Endothelial cell of umbilical vein (primary cell): ENCODE results near the gene HAUS5. TPM values are rescaled to one million over a fixed set of nuclear protein-coding genes. Genes with fewer than 3 reads are reported as not detected.
A peak's percentile ranks its signal among the peaks of the same experiment; 100 is the strongest.

ENCODE experiments used
- BruUV-seq: library from RNA; stranded (reverse); fragments of 400-500 nt; replicated peaks from 2 replicates; lab custom pipeline; 2021; lab: Mats Ljungman, UMichigan
- CTCF ChIA-PET: fragments of 300-600, 350-600 bp; sonication (Branson Sonifier 250); formaldehyde crosslinking; loops from one replicate; lab custom pipeline; 2021; ENCODE audit warnings: antibody characterized with exemption, inconsistent platforms; lab: Charles Lee
- POLR2A ChIA-PET: fragments of 300-600, 350-600 bp; sonication (Branson Sonifier 250); formaldehyde crosslinking; loops from one replicate; lab custom pipeline; 2021; ENCODE audit warnings: antibody characterized with exemption, inconsistent platforms; lab: Charles Lee
- DNase-seq: peaks from one replicate; pipeline ENCODE4 v3.0.0-alpha.2; 2011; ENCODE audit warnings: low read depth, low spot score
- FAIRE-seq: peaks from 2 replicates; lab custom pipeline; 2011; peaks lifted over from hg19 to GRCh38; lab: Jason Lieb, UNC
- H2AFZ ChIP-seq: 2 replicates; pipeline ENCODE4 v1.6.0; 2012; ENCODE audit warnings: low read depth, low read length, control low read depth, inconsistent platforms
- H3K27ac ChIP-seq: 2 replicates; pipeline ENCODE4 v1.5.1; 2011; ENCODE audit warnings: low read depth, mild to moderate bottlenecking, control low read depth, low read length, moderate library complexity; ENCODE audit not compliant: insufficient read depth
- H3K27me3 ChIP-seq, 2 experiments: 2 replicates each; pipeline versions ENCODE4 v1.6.0 to v1.6.1; 2011; ENCODE audit warnings: low read length in 2 of 2, mixed read lengths in 1 of 2; ENCODE audit not compliant: control insufficient read depth in 2 of 2, insufficient read depth in 2 of 2
- H3K36me3 ChIP-seq, 2 experiments: 2 replicates in 1 of 2; 3 replicates in 1 of 2; pipeline ENCODE4 v1.5.1; 2011; ENCODE audit warnings: low read length in 2 of 2, mild to moderate bottlenecking in 1 of 2, moderate library complexity in 1 of 2; ENCODE audit not compliant: control insufficient read depth in 2 of 2, insufficient read depth in 2 of 2; ENCODE audit errors: extremely low read depth in 1 of 2
- H3K4me1 ChIP-seq: 3 replicates; pipeline ENCODE4 v1.5.1; 2011; ENCODE audit warnings: mild to moderate bottlenecking, low read length; ENCODE audit not compliant: control insufficient read depth, insufficient read depth; ENCODE audit errors: extremely low read depth
- H3K4me2 ChIP-seq: 2 replicates; pipeline ENCODE4 v1.6.1; 2011; ENCODE audit warnings: low read length, control low read depth, mixed read lengths; ENCODE audit not compliant: insufficient read depth
- H3K4me3 ChIP-seq, 3 experiments: fragments of 200-600 bp in 1 of 3; sonication (generic), shearing (Covaris generic) in 1 of 3; replicated peaks in 1 of 3; 2 replicates each; pipeline ENCODE4 v1.5.1; 2011 to 2016; ENCODE audit warnings: control low read depth in 3 of 3, low read length in 3 of 3, mild to moderate bottlenecking in 2 of 3, inconsistent platforms in 1 of 3, low read depth in 1 of 3, moderate library complexity in 1 of 3; ENCODE audit not compliant: insufficient read depth in 1 of 3
- H3K79me2 ChIP-seq: 2 replicates; pipeline ENCODE4 v1.6.0; 2012; ENCODE audit warnings: low read length, inconsistent platforms; ENCODE audit not compliant: control insufficient read depth, insufficient read depth
- H3K9ac ChIP-seq: replicated peaks from 2 replicates; pipeline ENCODE3; 2011; ENCODE audit warnings: low read length, control low read depth; ENCODE audit not compliant: insufficient read depth; ENCODE audit errors: extremely low read depth
- H3K9me1 ChIP-seq: replicated peaks from 3 replicates; pipeline ENCODE4 v1.6.0; 2011; ENCODE audit warnings: mild to moderate bottlenecking, low read length; ENCODE audit not compliant: control insufficient read depth, insufficient read depth; ENCODE audit errors: extremely low read depth
- H3K9me3 ChIP-seq: replicated peaks from 2 replicates; pipeline ENCODE4 v1.5.1; 2012; ENCODE audit warnings: low read length, inconsistent platforms; ENCODE audit not compliant: control insufficient read depth, insufficient read depth
- H4K20me1 ChIP-seq: replicated peaks from 2 replicates; pipeline ENCODE3; 2011; ENCODE audit warnings: mild to moderate bottlenecking, low read length; ENCODE audit not compliant: control insufficient read depth, insufficient read depth; ENCODE audit errors: extremely low read depth
- EZH2 ChIP-seq: IDR thresholded peaks from 2 replicates; pipeline ENCODE4 v1.6.1; 2012; ENCODE audit warnings: borderline replicate concordance, low read depth, mild to moderate bottlenecking, moderate library complexity, low read length, inconsistent platforms; ENCODE audit not compliant: severe bottlenecking
- JUN ChIP-seq: IDR thresholded peaks from 2 replicates; pipeline ENCODE4 v1.6.1; 2011; ENCODE audit warnings: borderline replicate concordance, low read depth; ENCODE audit not compliant: insufficient read length, insufficient read depth
- POLR2A ChIP-seq: IDR thresholded peaks from 2 replicates; pipeline ENCODE4 v1.6.1; 2012; ENCODE audit warnings: low read depth, mild to moderate bottlenecking, control low read depth, low read length
- POLR2AphosphoS5 ChIP-seq: IDR thresholded peaks from 2 replicates; pipeline ENCODE4 v1.6.1; 2012; ENCODE audit warnings: low read depth, mild to moderate bottlenecking, control low read depth, low read length, moderate library complexity; ENCODE audit not compliant: insufficient read depth
- dilution Hi-C: fragments of 300-500 bp; cut with MboI; formaldehyde crosslinking; loops from one replicate; pipeline ENCODE4 v1.15.0; 2019; ENCODE audit warnings: low sequenced_read_pairs; ENCODE audit not compliant: extremely low pct_ligation_motif_present
- intact Hi-C: fragments of 100-400 bp; cut with micrococcal nuclease; formaldehyde crosslinking; loops from one replicate; pipeline ENCODE4 v1.10.0; 2022
- polyA plus RNA-seq, 4 experiments: library from polyadenylated mRNA; depleted of rRNA in 3 of 4; stranded (reverse) in 3 of 4; unstranded in 1 of 4; fragments of >200 nt; gene quantifications; 2 replicates each; pipeline versions ENCODE4 v1.2.1 to v1.2.3, GENCODE V29; 2011 to 2012; ENCODE audit warnings: missing spikeins in 1 of 4
- total RNA-seq: library from RNA; stranded (reverse); gene quantifications from 2 replicates; pipeline ENCODE4 v1.2.3, GENCODE V29; 2021

HAUS5 gene
- total and polyA plus RNA-seq, 2 donors (not counting 3 experiments of a cell fraction or from before 2014, with no cell fraction given): 8.9 to 19.0 TPM

- H3K9me1 ChIP-seq: no peaks in the 10 kb centered on the region
- no peaks in the 10 kb centered on the region for H4K20me1 ChIP-seq
- H3K36me3 ChIP-seq: peaks cover 8 to 27% of the 10 kb centered on the region in 2 experiments
- H3K4me3 ChIP-seq: peak within 1 kb of the TSS; percentile 70 to 98 (median 76)
- CTCF ChIA-PET: no interaction called here
- TF ChIP-seq POLR2AphosphoS5: no peak
- TF ChIP-seq POLR2A: peak; percentile 33
- no peak for TF ChIP-seq EZH2
- TF ChIP-seq JUN: peak; percentile 92
- POLR2A ChIA-PET: no interaction called here
- no peaks in the 10 kb centered on the region for H3K27me3 ChIP-seq
- peak within 1 kb of the TSS; percentile 87 for H3K9ac ChIP-seq
- FAIRE-seq (peak; percentile 99), DNase-seq (peak; percentile 99)
- no peaks in the 10 kb centered on the region for H3K9me3 ChIP-seq
- peak within 1 kb of the TSS; percentile 53 for H3K27ac ChIP-seq
- peaks cover 10% of the 10 kb centered on the region for H3K4me1 ChIP-seq
- intact Hi-C loops: loop anchor here (1.0 to 5.0 kb wide), 3 partner anchors 16 to 81 kb away; partner anchors contain the start of genes HAUS5 and TMEM147
- peak within 1 kb of the TSS; percentile 82 for H3K4me2 ChIP-seq
- BruUV-seq: no TSS peak
- dilution Hi-C loops: no loop called here
- H2AFZ ChIP-seq: peak within 1 kb of the TSS; percentile 58
- H3K79me2 ChIP-seq: peaks cover 7% of the 10 kb centered on the region
Observed at GRCh38 chr19:35628565-35629331, 16.2 kb downstream of the HAUS5 start, which contains the start of gene RBM42. TSS of gene RBM42 (plus strand) at chr19:35629036. CDS start at chr19:35629154, 118 bp downstream.

- peak overlapping the region; percentile 57 for H2AFZ ChIP-seq
- peaks cover 10% of the 10 kb centered on the region for H3K4me1 ChIP-seq
- intact Hi-C loops: loop anchor here (5.0 kb wide), 1 partner anchor 82 kb away; the partner anchor contains the start of gene TMEM147
- no peak for DNase-seq
- peaks cover 8 to 33% of the 10 kb centered on the region in 2 experiments for H3K36me3 ChIP-seq
- H3K9me1 ChIP-seq: no peaks in the 10 kb centered on the region
- H3K4me3 ChIP-seq: peak overlapping the region; percentile 70 to 98 (median 76)
- H3K4me2 ChIP-seq: peak overlapping the region; percentile 82
- H3K27me3 ChIP-seq: no peaks in the 10 kb centered on the region
- peak overlapping the region; percentile 53 for H3K27ac ChIP-seq
- BruUV-seq: TSS peak; percentile 57
- dilution Hi-C loops: no loop called here
- TF ChIP-seq JUN: no peak
- FAIRE-seq: no peak
- H4K20me1 ChIP-seq: no peaks in the 10 kb centered on the region
- peak overlapping the region; percentile 87 for H3K9ac ChIP-seq
- ChIA-PET POLR2A (no interaction called here), CTCF (no interaction called here)
- peaks cover 7% of the 10 kb centered on the region for H3K79me2 ChIP-seq
- H3K9me3 ChIP-seq: no peaks in the 10 kb centered on the region
Observed at GRCh38 chr19:35629332-35629633, 16.7 kb downstream of the HAUS5 start.
